Right lobe of liver (tissue), 4 donors: ENCODE measurements around the gene CUL7.

ENCODE experiments used
- CTCF ChIP-seq, 4 donors: fragments of 200-600 bp in 3 of 4; fragments of 450-650 bp in 1 of 4; IDR thresholded peaks; one replicate each; pipeline versions ENCODE4 v1.5.1 to v1.8.0; 2016 to 2022; ENCODE audit warnings: antibody characterized with exemption in 4 of 4, mild to moderate bottlenecking in 2 of 4
- POLR2A ChIP-seq: fragments of 450-650 bp; IDR thresholded peaks from one replicate; pipeline ENCODE4 v1.6.1; 2017; ENCODE audit warnings: antibody characterized with exemption, mild to moderate bottlenecking
- donor health status: DM: no; HTN: no; CAD: no.
- donor health status: DM: no; HTN: no; CAD: no.
- donor health status: DM: no; HTN: yes; CAD: no.

- TF ChIP-seq CTCF (IDR thresholded peaks at IDR 0.05) (no peak), POLR2A (no peak)
These were observed 7.3 kb upstream of the CUL7 start for GRCh38 chr6:43060755-43061633.
